Hepatocyte (in vitro differentiated cells): ENCODE results near the gene BTRC. TPM values are rescaled to one million over a fixed set of nuclear protein-coding genes. Genes with fewer than 3 reads are reported as not detected.

Experiments
- DNase-seq: peaks from one replicate; pipeline ENCODE4 v3.0.0-alpha.2; 2016; ENCODE audit warnings: low spot score
- H2AFZ ChIP-seq: fragments of 200-600 bp; sonication (generic); 2 replicates; pipeline ENCODE4 v1.6.0; 2016; ENCODE audit warnings: antibody characterized with exemption, mild to moderate bottlenecking
- H3K27ac ChIP-seq: fragments of 200-600 bp; sonication (generic); 2 replicates; pipeline ENCODE4 v1.5.1; 2016; ENCODE audit warnings: mild to moderate bottlenecking
- H3K27me3 ChIP-seq: fragments of 200-600 bp; sonication (generic); 2 replicates; pipeline ENCODE4 v1.6.1; 2016
- H3K36me3 ChIP-seq: fragments of 200-600 bp; sonication (generic); replicated peaks from 2 replicates; pipeline ENCODE4 v1.5.1; 2016; ENCODE audit warnings: low read depth; ENCODE audit not compliant: insufficient read depth
- H3K4me1 ChIP-seq: fragments of 200-600 bp; sonication (generic); 2 replicates; pipeline ENCODE4 v1.5.1; 2016; ENCODE audit warnings: mild to moderate bottlenecking, moderate library complexity; ENCODE audit not compliant: insufficient read depth
- H3K4me2 ChIP-seq: fragments of 200-600 bp; sonication (generic); 2 replicates; pipeline ENCODE4 v1.6.0; 2016
- H3K4me3 ChIP-seq: fragments of 200-600 bp; sonication (generic); 2 replicates; pipeline ENCODE4 v1.5.1; 2016; ENCODE audit warnings: mild to moderate bottlenecking
- H3K79me2 ChIP-seq: fragments of 200-600 bp; sonication (generic); 2 replicates; pipeline ENCODE4 v1.6.0; 2017; ENCODE audit warnings: mild to moderate bottlenecking
- H3K9me2 ChIP-seq: fragments of 200-600 bp; sonication (generic); replicated peaks from 2 replicates; pipeline ENCODE4 v1.6.0; 2017; ENCODE audit warnings: mild to moderate bottlenecking; ENCODE audit not compliant: insufficient read depth
- H3K9me3 ChIP-seq: fragments of 200-600 bp; sonication (generic); 2 replicates; pipeline ENCODE4 v1.5.1; 2016; ENCODE audit warnings: low read depth, mild to moderate bottlenecking
- H4K20me1 ChIP-seq: fragments of 200-600 bp; sonication (generic); 2 replicates; pipeline ENCODE4 v1.6.0; 2016; ENCODE audit warnings: mild to moderate bottlenecking; ENCODE audit not compliant: insufficient read depth, poor library complexity, severe bottlenecking
- CTCF ChIP-seq: fragments of 200-600 bp; sonication (generic); IDR thresholded peaks from 2 replicates; pipeline ENCODE4 v1.5.1; 2016; ENCODE audit warnings: antibody characterized with exemption, mild to moderate bottlenecking; ENCODE audit not compliant: poor library complexity
- EZH2 ChIP-seq: fragments of 200-600 bp; sonication (generic); IDR thresholded peaks from 2 replicates; pipeline ENCODE4 v1.6.1; 2016; ENCODE audit warnings: antibody characterized with exemption, mild to moderate bottlenecking, borderline replicate concordance
- EZH2phosphoT487 ChIP-seq: fragments of 200-600 bp; sonication (generic); IDR thresholded peaks from one replicate; pipeline ENCODE4 v1.6.1; 2018; ENCODE audit warnings: antibody characterized with exemption, mild to moderate bottlenecking, low read depth, moderate library complexity; ENCODE audit not compliant: unreplicated experiment, severe bottlenecking
- whole genome bisulfite sequencing: methylation state at CpG from one replicate; pipeline ENCODE4 v1.1.6; 2016; ENCODE audit warnings: low lambda C conversion rate; ENCODE audit errors: missing lambda C conversion rate; 5-methylcytosine and 5-hydroxymethylcytosine counted together
- polyA plus RNA-seq: library from polyadenylated mRNA; unstranded; fragments of >200 nt; fragmentation: Nextera tagmentation; extraction: Ambion mirVana; gene quantifications from 2 replicates; pipeline ENCODE4 v1.2.1, GENCODE V29; 2016
- total RNA-seq: library from RNA; depleted of rRNA; stranded (reverse); fragments of >200 nt; gene quantifications from 2 replicates; pipeline ENCODE4 v1.2.3, GENCODE V29; 2014

The BTRC gene
- total and polyA plus RNA-seq, 2 experiments from 2014 or later = 14.5 to 24.3 TPM

- H2AFZ ChIP-seq = no peak overlapping the region
- no peaks in the 10 kb centered on the region for H4K20me1 ChIP-seq
- H3K36me3 ChIP-seq = no peaks in the 10 kb centered on the region
- no peak overlapping the region for H3K27ac ChIP-seq
- 71% methylated on average over 1 of the region's 1 CpG for WGBS
- no peaks in the 10 kb centered on the region for H3K79me2 ChIP-seq
- H3K4me2 ChIP-seq = no peak overlapping the region
- no peak for DNase-seq
- no peaks in the 10 kb centered on the region for H3K9me3 ChIP-seq
- H3K27me3 ChIP-seq = no peaks in the 10 kb centered on the region
- H3K9me2 ChIP-seq = no peaks in the 10 kb centered on the region
- H3K4me3 ChIP-seq = no peak overlapping the region
- peaks cover 3% of the 10 kb centered on the region for H3K4me1 ChIP-seq
- TF ChIP-seq EZH2phosphoT487 (no peak), CTCF (no peak), EZH2 (no peak)
Observed at GRCh38 chr10:101529207-101529606, 175.2 kb downstream of the BTRC start.

- Histone ChIP-seq H3K36me3 (no peaks in the 10 kb centered on the region), H3K4me3 (no peak overlapping the region), H3K79me2 (no peaks in the 10 kb centered on the region), H3K4me2 (no peak overlapping the region), H2AFZ (no peak overlapping the region), H4K20me1 (no peaks in the 10 kb centered on the region), H3K27ac (no peak overlapping the region), H3K4me1 (peaks cover 3% of the 10 kb centered on the region), H3K9me3 (no peaks in the 10 kb centered on the region), H3K27me3 (no peaks in the 10 kb centered on the region), H3K9me2 (no peaks in the 10 kb centered on the region)
- peak; percentile 10 for DNase-seq
- no peak for TF ChIP-seq EZH2
- TF ChIP-seq EZH2phosphoT487 = no peak
- TF ChIP-seq CTCF = no peak
- WGBS = 58% methylated on average over 4 of the region's 4 CpGs
Observed at GRCh38 chr10:101529725-101530553, 176.0 kb downstream of the BTRC start.

- H2AFZ ChIP-seq = no peak overlapping the region
- H4K20me1 ChIP-seq = no peaks in the 10 kb centered on the region
- no peak overlapping the region for H3K4me2 ChIP-seq
- H3K9me2 ChIP-seq = no peaks in the 10 kb centered on the region
- 70% methylated on average over 4 of the region's 4 CpGs for WGBS
- no peak overlapping the region for H3K4me3 ChIP-seq
- no peaks in the 10 kb centered on the region for H3K36me3 ChIP-seq
- TF ChIP-seq EZH2phosphoT487 (no peak), CTCF (no peak), EZH2 (no peak)
- no peak for DNase-seq
- no peak overlapping the region for H3K27ac ChIP-seq
- H3K79me2 ChIP-seq = no peaks in the 10 kb centered on the region
- H3K4me1 ChIP-seq = no peaks in the 10 kb centered on the region
- H3K9me3 ChIP-seq = no peaks in the 10 kb centered on the region
- H3K27me3 ChIP-seq = no peaks in the 10 kb centered on the region
Observed at GRCh38 chr10:101535949-101536348, 182.0 kb downstream of the BTRC start.
